Suppressor macrophage (primary cell): ENCODE results near the gene NPHP4.
"Not testable (repeated sequence)": the region's sequence is repeated elsewhere in the genome, so short reads cannot be mapped to it uniquely, and the experiment has no call there.

Experiments
- DNase-seq, 4 experiments: peaks; one replicate each; pipeline ENCODE4 v3.0.0-alpha.2; 2020 to 2022

NPHP4 gene

DNA sequence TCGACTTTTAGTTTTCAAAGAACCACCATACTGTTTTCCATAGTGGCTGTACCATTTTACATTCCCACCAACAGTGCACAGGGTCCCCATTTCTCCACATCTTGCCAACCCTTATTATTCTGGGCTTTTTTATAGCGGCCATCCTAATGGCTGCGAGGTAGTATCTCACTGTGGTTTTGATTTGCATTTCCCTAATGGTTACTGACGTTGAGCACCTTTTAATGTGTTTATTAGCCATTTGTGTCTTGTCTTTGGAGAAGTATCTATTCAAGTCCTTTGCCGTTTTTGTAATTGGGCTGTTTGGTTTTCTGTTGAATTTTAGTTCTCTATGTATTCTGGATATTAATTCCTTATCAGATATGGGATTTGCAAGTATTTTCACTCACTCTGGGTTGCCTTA is 31.1 kb upstream of the NPHP4 start:
- DNase-seq = no peak

DNA sequence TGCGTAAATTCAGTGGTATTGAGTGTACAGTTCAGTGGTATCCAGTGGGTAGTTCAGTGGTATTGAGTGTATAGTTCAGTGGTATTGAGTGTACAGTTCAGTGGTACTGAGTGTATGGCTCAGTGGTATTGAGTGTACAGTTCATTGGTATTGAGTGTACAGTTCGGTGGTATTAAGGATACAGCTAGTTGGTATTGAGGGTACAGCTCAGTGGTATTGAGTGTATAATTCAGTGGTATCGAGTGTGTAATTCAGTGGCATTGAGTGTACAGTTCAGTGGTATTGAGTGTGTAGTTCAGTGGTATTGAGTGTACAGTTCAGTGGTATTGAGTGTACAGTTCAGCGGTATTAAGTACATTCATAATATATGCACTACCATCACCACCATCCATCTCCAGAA is 30.0 kb upstream of the NPHP4 start:
- DNase-seq = no peak

DNA sequence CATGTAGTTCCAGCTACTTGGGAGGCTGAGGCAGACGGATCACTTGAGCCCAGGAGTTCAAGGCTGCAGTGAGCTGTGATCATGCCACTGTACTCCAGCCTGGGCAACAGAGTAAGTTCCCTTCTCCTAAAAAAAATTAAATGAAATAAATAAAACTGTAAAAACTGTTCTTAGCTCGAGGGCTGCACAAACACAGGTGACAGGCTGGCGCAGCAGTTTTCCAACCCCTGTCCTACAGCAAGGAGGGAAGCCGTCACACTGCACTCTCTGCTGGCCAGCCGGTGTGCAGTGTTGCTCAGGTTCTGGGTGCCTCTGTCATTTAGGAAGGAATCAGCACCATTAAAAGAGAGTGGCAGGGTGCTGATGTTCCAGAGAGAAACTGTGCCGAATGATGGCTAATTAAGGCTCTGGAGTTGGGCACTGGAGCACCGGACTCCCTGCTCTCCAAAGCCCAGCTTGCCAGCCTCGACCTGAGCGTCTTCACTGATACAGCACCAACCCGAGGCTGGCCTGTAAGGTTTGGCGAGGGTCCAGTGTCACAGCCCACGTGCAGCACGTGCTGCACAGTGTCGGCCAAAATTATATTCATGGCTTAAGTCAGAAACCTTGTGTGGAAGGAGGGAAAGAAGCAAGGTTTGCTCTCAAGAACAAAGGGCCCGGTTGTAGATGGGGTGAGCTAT is 27.1 kb upstream of the NPHP4 start:
- no peak for DNase-seq

DNA sequence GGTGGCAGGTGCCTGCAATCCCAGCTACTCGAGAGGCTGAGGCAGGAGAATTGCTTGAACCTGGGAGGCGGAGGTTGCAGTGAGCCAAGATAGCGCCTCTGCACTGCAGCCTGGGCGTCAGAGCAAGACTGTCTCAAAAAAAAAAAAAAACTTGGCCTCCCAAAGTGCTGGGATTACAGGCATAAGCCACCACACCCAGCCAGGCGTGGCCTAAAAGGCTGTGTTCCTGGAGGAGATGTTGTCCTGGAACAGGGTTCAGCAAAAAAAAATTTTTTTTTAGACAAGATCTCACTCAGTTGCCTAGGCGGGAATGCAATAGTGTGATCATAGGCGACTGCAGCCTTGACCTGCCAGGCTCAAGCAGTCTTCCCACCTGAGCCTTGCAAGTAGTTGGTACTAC is 25.4 kb upstream of the NPHP4 start:
- DNase-seq = not testable (repeated sequence)

DNA sequence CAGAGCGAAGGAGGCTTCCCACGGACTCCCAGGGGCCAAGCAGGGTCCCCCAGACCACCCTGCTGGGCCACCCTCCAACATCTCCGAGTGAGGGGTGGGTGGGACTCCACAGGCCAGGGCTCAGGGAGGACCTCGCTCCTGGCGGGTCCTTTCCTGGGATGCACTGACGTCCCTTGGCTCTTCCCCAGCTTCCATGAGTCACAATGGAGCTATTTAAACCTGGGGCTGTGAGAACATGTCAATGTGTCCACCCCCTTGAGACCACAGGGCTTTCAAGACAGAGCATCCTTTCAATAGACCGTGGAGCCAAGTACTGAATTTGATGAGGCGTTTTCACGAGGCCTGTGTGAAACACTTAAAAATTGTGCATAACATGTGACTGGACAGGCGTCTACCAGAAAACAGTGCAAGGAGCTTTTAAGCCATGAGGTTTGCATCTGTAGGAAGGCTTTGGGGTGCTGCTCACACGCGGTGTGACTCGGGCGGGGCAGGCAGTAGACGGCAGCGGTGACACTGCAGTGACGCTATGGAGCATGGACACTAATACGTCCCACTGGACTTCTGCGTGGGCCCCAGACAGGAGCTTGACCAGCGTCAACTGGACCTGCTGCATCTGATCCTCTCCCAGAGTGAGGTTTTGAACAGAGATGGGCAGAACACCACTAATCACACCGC is 24.1 kb upstream of the NPHP4 start:
- no peak for DNase-seq

DNA sequence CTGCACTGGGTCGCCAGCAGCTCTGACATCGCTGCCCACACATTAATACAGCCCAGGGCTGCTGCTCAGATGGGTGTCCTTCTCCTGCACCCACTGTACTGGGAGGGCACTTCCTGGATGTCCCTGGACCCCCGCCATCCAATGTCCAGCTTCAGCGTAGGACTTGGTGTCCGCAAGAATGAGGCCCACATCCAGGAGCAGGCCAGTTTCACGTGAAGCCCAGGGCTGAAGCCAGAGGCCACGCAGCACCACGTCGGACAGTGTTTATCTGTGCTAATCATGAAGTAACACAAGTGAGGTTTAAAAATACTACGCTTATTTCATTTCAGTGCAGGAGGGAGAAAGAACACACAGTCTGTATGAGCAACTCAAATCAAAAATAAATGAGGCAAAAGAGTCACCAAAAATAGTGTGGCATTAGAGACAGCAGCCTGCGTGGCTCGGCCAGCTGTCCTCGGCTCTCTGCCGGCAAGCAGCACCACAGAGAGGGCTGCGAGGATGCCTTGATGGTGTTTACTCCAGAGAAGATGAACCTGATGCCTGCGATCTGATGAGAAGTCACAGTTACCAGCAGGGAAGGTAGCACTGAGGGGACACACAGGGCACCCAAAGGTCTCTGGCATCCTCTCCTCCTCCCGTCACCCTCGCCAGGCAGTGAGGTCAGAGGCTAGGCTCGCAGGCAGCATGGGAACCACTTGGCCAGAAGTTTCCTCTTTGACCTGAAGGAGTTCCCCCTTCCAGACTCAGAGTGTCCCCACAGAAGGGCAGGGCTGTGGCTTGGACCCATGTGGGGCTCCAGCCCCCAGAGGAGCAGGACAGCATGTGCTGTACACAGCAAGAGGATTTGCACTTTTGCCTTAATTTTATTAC is 22.1 kb upstream of the NPHP4 start:
- peak; percentile 75 to 86 (median 82) for DNase-seq

DNA sequence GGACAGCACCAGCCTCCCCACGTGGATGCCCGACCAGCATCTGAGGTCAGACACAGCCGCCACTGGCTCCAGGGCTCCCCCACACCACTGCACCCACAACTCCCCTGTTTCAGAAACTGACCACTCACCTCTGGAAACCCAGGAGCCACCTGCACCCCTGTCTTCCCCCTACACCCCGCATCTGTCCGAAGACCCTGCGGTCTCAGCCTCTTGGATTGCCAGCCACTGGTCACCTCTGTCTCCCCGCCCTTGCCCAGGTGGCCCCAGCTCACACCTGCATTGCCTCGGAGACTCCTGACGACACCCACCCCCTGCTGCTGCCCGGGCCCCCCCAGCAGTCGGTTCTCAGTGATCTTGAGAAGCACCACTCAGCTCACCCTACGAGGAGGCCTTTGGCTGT is 21.3 kb upstream of the NPHP4 start:
- no peak for DNase-seq

DNA sequence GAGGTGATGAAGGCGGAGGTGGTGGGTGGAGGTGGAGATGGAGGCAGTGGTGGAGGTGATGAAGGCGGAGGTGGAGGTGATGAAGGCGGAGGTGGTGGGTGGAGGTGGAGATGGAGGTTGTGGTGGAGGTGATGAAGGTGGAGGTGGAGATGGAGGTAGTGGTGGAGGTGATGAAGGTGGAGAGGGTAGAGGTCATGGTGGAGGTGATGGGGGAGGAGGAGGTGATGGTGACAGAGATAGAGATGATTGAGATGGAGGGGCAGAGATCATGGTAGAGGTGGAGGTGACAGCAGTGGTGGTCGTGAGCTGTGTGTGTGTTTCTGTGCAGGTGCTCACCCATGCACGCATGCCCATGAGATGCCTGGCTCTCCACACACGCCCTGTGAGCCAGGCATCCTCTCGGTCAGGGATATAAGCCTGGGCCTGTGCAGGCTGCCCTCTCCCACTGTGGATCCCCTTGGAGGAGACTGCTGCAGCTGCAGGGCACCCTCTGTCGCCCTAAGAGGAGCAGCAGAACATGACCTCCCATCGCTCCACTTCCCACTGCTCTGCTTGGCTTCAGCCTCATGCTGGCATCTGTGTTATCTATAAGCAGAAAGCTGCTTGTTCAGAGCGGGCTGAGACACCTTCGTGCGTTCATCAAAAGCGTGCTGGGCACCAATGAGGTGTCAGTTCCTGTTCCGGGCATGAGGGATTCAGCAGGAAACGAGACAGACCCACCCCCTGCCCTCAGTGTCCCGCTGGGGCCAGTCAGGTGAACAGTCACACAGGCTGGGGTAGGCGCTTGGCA is 20.5 kb upstream of the NPHP4 start:
- DNase-seq = no peak

DNA sequence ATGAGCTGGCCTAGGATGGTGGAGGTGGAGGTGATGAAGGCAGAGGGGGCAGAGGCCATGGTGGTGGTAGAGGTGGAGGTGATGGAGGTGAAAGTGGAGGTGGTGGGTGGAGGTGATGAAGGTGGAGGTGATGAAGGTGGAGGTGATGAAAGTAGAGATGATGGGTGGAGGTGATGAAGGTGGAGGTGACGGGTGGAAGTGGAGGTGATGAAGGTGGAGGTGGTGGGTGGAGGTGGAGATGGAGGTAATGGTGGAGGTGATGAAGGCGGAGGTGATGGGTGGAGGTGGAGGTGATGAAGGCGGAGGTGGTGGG is 19.7 kb upstream of the NPHP4 start:
- no peak for DNase-seq

DNA sequence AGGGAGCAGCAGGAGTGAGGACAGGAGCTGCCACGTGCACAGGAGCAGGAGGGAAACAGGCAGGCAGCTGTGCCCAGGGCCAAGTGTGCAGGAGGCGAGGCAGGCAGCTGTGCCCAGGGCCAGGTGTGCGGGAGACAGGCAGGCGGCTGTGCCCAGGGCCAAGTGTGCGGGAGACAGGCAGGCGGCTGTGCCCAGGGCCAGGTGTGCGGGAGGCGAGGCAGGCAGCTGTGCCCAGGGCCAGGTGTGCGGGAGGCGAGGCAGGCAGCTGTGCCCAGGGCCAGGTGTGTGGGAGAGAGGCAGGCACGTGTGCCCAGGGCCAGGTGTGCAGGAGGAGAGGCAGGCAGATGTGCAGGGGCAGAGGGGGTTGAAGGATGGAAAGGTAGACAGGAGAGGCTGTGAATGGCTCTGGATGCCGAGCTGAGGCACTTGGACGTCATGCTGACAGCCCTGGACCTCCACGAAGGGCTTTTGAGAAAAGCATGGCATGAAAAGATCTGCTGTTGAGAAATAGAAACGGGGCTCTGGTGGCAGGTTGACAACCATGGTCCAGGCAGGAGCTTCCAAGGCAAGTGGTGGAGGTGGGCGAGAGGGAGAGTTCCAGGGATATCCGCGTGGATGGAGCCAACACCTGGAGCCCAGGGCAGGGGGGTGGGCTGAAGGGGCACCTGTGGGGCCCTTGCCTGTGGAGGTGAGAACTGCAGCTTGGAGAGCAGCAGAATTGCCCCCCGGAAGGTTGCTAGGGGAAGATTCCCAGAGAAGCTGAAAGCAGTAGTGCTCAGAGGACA is 19.1 kb upstream of the NPHP4 start:
- no peak for DNase-seq

DNA sequence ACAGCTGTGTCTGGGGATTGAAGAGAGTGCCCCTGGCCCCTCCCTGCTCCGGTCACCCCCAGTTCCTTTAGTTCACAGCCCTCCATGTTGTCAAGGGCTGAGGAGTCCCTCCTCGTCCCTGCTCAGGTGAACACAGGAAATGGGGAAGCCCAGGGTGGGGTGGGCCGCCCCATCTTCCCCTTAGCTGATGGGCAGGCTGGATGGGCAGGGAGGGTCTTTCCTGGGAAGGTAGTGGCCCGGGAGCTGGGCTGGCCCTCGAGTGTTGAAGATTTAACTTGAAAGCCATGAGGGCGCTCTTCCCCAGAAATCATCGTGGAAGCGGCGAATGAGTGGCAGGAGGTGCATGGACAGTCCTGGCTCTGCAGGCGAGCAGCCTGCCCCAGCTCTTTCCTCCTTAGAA is 18.3 kb upstream of the NPHP4 start:
- no peak for DNase-seq

DNA sequence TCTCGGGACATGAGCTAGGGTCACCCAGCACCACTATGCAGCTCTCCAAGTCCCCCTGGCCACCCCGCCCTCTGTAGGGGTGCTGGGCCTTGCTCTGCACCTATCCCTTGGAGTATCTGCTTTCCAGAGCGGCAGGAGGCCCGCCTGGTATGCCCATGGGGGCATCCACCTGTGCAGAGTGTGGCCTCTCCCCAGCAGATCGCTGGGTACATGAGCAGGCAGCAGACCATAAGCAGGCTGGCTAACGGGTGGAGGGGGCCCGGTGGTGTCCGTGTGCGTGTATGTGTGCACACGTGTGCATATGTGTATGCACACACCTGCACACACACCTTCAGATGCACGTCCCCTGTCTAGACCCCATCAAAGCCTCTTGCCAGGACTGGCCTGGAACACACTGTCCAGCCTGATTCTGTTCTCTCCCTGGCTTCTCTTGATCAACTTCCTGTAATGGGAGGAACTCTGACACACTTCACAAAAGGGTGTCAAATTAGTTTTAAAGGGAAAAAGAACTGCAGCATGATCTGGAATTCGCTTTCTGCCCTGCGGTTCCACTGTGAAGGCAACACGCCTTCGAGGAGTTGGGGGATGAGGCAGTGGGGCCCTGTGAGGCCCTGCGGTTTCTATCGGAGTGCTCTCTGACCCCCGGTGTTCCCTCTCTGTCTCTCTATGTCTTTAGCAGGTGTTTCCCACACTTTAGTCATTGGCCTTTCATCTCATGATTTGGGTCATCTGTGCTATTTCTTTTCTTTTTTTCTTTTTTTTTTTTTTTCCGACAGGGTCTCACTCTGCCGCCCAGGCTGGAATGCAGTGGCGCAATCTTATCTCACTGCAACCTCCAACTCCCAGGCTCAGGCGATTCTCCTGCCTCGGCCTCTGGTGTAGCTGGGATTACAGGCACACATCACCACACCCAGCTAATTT is 17.2 kb upstream of the NPHP4 start:
- DNase-seq = peak in 3 of 4 experiments; percentile 25 to 47 (median 25)

DNA sequence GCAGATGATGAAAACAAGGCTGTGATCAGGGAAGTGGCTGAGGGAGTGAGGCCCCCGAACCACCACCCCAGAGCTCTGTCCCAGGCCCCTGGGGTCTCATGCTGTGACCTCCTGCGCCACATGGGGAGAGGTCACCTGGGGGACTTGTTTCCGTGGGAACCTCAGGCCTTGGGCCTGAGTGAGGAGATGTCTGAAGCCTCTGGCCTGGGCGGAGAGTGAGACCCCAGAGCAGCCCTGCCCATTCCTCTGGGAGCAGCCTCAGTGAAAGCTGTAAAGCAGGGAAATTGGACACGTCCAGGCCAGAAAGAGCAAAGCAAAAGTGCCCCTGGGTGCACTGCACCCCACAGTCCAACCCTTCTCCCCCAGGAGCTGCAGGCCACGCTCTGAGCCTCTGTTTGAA is 16.5 kb upstream of the NPHP4 start:
- DNase-seq = no peak

DNA sequence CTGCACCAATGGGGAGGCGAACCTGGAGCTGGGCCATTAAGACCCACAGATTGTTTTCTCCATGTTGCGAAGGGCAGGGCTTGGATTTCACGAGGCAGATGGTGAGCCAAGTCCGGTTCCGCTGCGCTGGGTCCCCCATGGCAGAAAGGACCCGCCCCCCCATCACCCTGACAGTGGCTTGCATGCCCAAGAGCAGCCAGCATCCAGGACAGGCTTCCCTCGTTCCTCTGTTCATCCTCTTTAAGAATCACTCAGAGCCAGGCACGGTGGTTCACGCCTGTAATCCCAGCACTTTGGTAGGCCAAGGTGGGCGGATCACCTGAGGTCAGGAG is 15.8 kb upstream of the NPHP4 start:
- no peak for DNase-seq

DNA sequence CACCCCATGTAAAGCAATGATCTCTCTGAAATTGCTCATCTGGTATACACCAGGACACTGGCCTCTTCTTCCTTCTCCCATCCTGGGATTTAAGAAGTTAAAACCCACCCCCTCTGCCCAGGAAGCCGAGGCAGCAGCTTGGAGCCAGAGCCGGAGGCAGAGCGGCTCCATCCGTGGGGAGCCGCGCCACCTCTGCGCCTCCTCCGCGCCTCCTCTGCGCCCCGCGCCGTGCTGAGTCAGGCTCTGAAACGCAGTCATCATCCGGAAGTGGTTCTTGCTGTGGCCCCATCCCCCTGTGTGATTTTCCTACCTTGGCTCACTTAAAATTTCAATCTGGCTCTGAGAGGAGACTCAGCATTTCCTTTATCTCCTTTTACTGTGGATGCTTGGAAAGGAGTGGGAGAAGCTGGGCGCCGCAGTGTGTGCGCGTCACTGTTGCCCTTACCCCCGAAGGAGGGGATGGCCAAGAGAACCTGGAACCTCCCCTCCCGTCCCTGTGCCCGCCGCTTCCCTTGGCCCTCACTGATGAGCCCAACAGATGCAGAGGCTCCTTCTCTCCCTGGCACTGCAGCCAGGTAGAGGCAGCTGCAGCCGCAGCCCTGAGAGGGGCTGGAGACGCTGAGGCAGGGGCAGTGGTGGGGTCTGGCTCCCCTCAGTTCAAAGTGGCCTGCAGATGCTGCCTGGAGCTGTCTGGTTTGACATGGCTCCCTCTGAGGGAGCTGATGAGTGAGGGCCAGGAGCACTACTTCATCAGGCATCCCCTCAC is 15.3 kb upstream of the NPHP4 start:
- DNase-seq = peak in 1 of 4 experiments; percentile 5

DNA sequence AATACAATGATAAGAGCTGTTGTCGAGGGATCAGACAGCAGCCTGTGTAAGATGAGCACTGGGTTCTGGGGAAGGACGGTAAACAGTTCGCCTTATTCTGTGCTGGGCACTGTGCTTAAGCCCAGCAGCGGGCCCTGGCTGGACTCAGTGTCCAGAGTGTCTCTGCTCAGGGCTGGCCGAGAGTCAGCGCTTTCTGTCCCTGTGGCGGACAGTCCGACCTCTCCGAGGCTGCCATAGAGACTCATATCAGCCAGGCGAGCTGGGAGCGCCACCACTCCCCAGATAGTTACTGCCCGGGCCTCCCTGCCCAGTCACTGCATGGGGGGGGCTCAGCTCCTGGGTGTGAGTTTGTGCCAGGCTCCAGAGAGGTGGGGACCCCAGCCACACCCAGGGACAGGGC is 14.7 kb upstream of the NPHP4 start:
- DNase-seq = no peak

DNA sequence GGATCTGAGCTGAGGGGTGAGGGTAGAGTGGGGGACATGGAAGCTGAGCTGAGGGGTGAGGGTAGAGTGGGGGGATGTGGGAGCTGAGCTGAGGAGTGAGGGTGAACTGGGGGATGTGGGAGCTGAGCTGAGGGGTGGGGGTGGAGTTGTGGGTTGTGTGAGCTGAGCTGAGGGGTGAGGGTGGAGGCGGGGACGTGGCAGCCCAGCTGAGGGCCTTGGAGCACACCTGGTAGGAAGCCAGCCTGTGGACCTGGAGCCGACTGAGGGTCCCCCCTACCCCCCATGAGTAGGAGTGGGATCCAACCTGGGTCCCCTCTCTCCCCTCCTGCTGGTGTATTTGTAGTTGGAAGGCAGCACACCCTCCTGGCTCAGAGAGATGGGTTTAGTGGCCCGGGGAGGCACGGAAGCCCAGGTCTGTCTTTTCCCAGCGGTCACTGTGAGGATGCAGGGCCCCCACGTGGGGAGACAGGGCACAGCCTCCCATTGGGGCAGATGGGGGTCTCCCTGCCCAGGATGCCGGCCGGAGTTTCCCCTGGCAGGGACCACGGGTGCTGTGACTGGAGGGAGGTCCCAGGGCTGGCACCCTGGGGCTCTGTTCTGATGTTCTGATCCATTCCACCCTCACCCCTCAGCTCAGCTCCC is 13.2 kb upstream of the NPHP4 start:
- no peak for DNase-seq

DNA sequence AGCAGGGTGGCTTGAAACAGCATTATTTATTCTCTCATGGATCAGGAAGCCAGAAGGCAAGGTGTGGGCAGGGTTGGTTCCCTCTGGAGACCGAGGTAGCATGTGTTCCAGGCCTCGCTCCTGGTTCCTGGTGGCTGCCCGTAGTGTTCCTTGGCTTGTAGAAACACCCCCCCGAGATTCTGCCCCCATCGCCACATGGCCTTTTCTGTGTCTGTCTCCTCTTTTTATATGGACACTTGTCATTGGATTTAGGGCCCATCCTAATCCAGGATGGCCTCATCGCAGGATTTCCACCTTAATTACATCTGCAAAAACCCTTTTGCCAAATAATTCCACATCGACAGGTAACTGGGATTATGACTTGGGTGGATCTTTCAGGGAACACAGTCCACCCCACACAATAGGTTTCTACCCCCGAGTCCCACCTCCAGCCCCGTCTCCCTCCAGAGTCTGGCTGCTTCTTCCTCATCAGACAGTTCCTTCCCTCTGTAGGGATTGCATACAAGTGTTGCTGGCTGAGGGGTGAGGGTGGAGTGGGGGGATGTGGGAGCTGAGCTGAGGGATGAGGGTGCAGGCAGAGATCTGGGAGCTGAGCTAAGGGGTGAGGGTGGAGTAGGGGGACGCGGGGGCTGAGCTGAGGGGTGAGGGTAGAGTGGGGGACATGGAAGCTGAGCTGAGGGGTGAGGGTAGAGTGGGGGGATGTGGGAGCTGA is 12.3 kb upstream of the NPHP4 start:
- peak in 1 of 4 experiments; percentile 11 for DNase-seq
